SK-N-MC (cell line): ENCODE results near the gene ZNF618.

Experiments
- EZH2 ChIP-seq: fragments of 200-600 bp; sonication (generic); IDR thresholded peaks from one replicate; pipeline ENCODE4 v1.6.1; 2017; ENCODE audit warnings: antibody characterized with exemption
- FOXP2 ChIP-seq: optimal IDR thresholded peaks from 2 replicates; pipeline ENCODE3; 2011; ENCODE audit warnings: mild to moderate bottlenecking, moderate library complexity; ENCODE audit not compliant: insufficient read depth; ENCODE audit errors: extremely low read length, control extremely low read depth
- POLR2AphosphoS5 ChIP-seq: IDR thresholded peaks from 2 replicates; pipeline ENCODE4 v1.6.1; 2012; ENCODE audit warnings: mild to moderate bottlenecking, low read depth, low read length, borderline replicate concordance

GRCh38 chr9:113998525-113999255, 122.6 kb downstream of the ZNF618 start:
- TF ChIP-seq EZH2: no peak
- TF ChIP-seq POLR2AphosphoS5: no peak
- no peak for TF ChIP-seq FOXP2
